ENCODE measurements around the gene PRKCI.

Gene PRKCI

DNA sequence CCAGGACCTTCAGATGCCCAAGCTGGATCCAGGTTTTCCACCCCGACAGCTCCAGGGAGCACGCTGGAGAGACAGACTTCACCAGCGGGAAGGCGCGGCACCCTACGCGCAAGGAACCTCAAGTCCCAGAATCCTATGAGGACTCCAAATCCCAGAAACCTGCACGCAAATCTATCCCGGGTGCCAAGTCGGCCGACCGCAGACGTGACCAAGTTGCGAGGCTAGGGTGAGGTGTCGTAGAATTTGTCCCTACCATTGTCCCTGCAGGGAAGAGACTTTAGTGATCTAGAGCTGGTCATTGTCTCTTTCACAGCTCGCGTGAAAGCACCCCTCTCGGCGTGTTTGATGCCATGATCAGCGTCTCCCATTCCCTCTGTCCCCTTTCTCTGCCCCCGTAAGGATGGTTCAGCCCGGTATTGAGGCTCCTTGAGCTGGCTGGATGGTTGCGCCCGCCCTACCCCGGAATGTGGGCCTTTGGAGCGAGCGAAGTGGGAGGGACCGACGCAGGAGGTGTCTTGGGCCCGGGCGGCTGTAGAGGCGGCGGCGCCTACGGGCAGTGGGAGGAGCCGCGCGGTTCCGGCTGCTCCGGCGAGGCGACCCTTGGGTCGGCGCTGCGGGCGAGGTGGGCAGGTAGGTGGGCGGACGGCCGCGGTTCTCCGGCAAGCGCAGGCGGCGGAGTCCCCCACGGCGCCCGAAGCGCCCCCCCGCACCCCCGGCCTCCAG is at the start of gene PRKCI:
TSS of gene PRKCI (plus strand) at position 501 of the 723 bp plus-strand sequence. CDS start 246 bp downstream, outside the sequence.
- H3K4me3 ChIP-seq (ENCODE audit: low read depth, low read length) = peak within 1 kb of the TSS; percentile 78
- in situ Hi-C loops (cut with HindIII; ENCODE audit: low pct_ligation_motif_present, low sequenced_read_pairs) = no loop called here
- no peaks in the 10 kb centered on the region for H3K36me3 ChIP-seq (replicated peaks)
- H3K27ac ChIP-seq = peak within 1 kb of the TSS; percentile 100
- TF ChIP-seq, protein P1, sequence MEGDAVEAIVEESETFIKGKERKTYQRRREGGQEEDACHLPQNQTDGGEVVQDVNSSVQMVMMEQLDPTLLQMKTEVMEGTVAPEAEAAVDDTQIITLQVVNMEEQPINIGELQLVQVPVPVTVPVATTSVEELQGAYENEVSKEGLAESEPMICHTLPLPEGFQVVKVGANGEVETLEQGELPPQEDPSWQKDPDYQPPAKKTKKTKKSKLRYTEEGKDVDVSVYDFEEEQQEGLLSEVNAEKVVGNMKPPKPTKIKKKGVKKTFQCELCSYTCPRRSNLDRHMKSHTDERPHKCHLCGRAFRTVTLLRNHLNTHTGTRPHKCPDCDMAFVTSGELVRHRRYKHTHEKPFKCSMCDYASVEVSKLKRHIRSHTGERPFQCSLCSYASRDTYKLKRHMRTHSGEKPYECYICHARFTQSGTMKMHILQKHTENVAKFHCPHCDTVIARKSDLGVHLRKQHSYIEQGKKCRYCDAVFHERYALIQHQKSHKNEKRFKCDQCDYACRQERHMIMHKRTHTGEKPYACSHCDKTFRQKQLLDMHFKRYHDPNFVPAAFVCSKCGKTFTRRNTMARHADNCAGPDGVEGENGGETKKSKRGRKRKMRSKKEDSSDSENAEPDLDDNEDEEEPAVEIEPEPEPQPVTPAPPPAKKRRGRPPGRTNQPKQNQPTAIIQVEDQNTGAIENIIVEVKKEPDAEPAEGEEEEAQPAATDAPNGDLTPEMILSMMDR (IDR thresholded peaks at IDR 0.05; ENCODE audit: low read depth, low read length, missing control alignments) = no peak
- DNase-seq = peak; percentile 94
- no peaks in the 10 kb centered on the region for H3K27me3 ChIP-seq (replicated peaks)

DNA sequence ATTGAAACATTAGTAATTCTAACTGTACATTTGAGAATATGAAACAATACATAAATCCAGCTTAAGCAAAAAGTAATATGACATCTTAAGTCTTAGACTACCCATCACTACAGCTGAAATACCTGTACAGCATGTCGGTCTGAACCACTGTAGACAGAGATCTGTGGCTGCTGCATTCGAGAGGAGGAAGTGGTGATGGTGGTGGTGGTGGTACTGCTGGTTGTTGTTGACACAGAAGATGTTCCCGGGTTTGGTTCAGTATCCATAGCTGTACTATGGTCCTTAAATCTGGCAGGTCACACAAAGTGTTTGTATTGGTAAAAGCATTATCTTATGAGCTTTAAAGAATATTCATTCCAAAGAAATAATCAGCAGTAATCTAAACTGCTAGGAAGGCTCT is 43.6 kb upstream of the PRKCI start:
- Histone ChIP-seq H3K4me3 (ENCODE audit: low read depth, low read length) (no peak overlapping the region), H3K27me3 (replicated peaks) (no peaks in the 10 kb centered on the region), H3K27ac (no peak overlapping the region), H3K36me3 (replicated peaks) (peaks cover 26% of the 10 kb centered on the region)
- TF ChIP-seq, protein P1 (IDR thresholded peaks at IDR 0.05; ENCODE audit: low read depth, low read length, missing control alignments) = no peak
- DNase-seq = no peak
- in situ Hi-C loops (cut with HindIII; ENCODE audit: low pct_ligation_motif_present, low sequenced_read_pairs) = no loop called here

DNA sequence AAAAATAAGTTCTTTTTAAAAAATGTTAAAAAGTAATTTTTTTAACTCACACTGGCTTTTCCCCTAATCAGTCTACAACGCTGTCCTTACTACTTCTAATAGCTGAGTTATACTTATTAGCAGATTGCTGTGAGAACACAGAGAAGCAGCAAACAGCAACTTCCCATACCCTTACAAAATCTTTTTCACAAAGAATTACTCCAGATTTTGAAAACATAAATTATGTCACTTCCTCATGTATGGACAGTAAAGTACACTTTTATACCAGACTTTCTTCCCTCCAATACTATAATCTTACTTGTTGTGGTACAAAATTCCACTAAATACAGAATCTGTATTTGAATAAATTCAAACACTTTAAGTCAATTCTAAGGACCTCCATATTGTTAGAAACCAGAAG is 42.8 kb upstream of the PRKCI start:
- no peak for DNase-seq

DNA sequence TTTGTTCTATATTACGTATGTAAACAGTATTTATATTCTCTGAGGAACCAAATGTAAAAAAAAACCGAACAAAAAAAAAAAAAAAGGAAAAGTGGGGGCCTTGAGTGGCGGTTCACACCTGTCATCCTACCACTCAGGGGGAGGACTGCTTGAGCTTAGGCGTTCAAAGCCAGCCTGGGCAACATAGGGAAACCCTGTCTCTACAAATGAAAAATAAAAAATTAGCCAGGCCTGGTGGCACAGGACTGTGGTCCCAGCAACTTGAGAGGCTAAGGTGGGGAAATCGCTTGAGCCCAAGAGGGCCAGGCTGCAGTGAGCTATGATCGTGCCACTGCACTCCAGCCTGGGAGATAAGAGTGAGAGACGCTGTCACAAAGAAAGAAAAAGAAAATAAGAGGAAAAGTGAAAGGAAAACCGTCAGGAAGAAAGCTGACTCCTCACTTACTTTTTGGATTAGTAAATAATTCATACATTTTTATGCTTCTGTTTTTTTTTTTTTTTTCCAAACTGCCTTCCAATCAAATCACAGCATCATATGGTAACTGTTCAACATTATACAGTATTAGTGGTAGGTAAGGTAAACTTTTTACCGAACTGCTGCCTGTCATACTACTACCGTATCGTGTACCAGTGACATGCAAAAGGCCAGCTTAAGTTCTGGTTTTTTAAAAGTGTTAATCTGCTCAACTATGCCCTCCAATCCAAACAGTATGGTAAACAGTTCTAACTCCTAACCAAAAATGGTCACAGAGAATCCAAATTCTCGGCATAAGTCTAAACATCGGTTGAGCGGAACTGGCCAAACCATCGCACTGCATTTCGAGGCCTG is 41.9 kb upstream of the PRKCI start:
- peaks cover 15% of the 10 kb centered on the region for H3K36me3 ChIP-seq (replicated peaks)
- DNase-seq = peak; percentile 26
- H3K4me3 ChIP-seq (ENCODE audit: low read depth, low read length) = peak overlapping the region; percentile 98
- in situ Hi-C loops (cut with HindIII; ENCODE audit: low pct_ligation_motif_present, low sequenced_read_pairs) = no loop called here
- H3K27ac ChIP-seq = peak overlapping the region; percentile 74
- H3K27me3 ChIP-seq (replicated peaks) = no peaks in the 10 kb centered on the region
- TF ChIP-seq, protein P1 (IDR thresholded peaks at IDR 0.05; ENCODE audit: low read depth, low read length, missing control alignments) = no peak

More for the DNA sequence above, 42.8 kb upstream of the PRKCI start:
- H3K36me3 ChIP-seq (replicated peaks) = peaks cover 22% of the 10 kb centered on the region
- H3K27me3 ChIP-seq (replicated peaks) = no peaks in the 10 kb centered on the region
- no peak overlapping the region for H3K4me3 ChIP-seq (ENCODE audit: low read depth, low read length)
- TF ChIP-seq, protein P1 (IDR thresholded peaks at IDR 0.05; ENCODE audit: low read depth, low read length, missing control alignments) = no peak
- no peak overlapping the region for H3K27ac ChIP-seq
- in situ Hi-C loops (cut with HindIII; ENCODE audit: low pct_ligation_motif_present, low sequenced_read_pairs) = no loop called here

DNA sequence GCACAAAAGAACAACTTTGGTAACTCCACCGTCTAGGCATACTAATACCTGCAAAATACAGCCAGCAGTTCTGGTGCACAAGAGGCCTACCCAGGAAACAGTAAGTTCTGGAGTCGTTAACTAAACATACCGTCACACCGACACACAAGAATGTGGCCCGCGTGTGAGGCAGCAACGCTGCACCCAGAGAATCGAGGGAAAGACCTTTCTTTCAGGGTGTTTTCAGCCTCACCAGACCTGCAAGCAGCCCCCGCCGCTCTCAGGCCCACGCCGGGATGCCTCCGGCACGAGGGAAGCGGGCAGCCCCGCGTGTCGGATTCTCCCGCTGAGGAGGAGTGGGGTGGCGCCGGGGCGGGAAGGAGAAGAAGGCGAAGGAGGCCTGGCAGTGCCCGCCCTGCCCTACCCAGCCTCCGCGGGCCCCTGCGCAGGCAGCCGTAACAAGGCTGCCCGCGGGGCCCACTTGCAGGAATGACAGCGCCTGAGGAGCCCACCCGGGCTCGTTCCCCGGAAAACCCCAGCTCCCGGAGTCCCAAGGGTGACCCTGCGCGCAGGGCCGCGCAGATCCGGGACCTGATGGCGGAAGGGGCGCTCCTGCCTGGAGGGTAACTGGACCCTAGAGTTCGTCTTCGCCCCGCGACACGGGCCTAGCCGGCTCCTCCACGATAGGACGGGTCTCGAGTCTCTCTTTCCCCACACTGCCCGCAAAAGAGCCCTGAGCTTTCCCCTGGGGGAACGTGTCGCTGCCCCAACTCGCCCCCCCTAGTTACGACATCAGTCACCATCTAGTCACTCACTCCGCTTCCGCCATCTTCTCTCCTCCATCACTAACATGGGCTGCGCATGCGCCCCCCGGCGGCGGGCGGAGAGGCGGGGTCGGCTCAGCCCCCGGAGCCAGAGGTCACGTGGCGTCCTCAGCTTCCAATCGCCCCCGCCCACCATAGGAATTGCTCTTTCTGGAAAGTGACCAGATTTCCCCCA is 41.0 kb upstream of the PRKCI start, which contains the start of gene PHC3:
TSS of gene PHC3 (minus strand) at position 826 of the 978 bp plus-strand sequence. CDS start at position 808, 18 bp downstream.
- TF ChIP-seq, protein P1 (IDR thresholded peaks at IDR 0.05; ENCODE audit: low read depth, low read length, missing control alignments) = no peak
- H3K4me3 ChIP-seq (ENCODE audit: low read depth, low read length) = peak within 1 kb of the TSS; percentile 98
- in situ Hi-C loops (cut with HindIII; ENCODE audit: low pct_ligation_motif_present, low sequenced_read_pairs) = no loop called here
- no peaks in the 10 kb centered on the region for H3K27me3 ChIP-seq (replicated peaks)
- peak; percentile 85 for DNase-seq
- H3K27ac ChIP-seq = peak within 1 kb of the TSS; percentile 74
- peaks cover 13% of the 10 kb centered on the region for H3K36me3 ChIP-seq (replicated peaks)

Data from brain microvascular endothelial cell (primary cell).